Activated T-cell treated with anti-CD3 and anti-CD28 coated beads, Interleukin-2, amount 50 U/mL, for 72 hours (primary cell): ENCODE measurements around the gene SBNO2. TPM values are rescaled to one million over a fixed set of nuclear protein-coding genes. Genes with fewer than 3 reads are reported as not detected.
A peak's percentile ranks its signal among the peaks of the same experiment; 100 is the strongest.

Experiments
- ATAC-seq, 2 donors: fragments of 150-1000 bp; cut with Tn5 transposase; replicated peaks in 1 of 2; 2 replicates each; pipeline ENCODE4 v1.10.0; 2021; ENCODE audit warnings: moderate library complexity in 2 of 2, mild to moderate bottlenecking in 1 of 2
- DNase-seq, 2 donors: peaks; one replicate each; pipeline ENCODE4 v3.0.0; 2021 to 2022; ENCODE audit warnings: mixed read lengths in 1 of 2
- H3K27ac Mint-ChIP-seq: one replicate; pipeline ENCODE4 v1.8.0; 2022; ENCODE audit warnings: mild to moderate bottlenecking, moderate library complexity, mixed read lengths
- H3K27me3 Mint-ChIP-seq: one replicate; pipeline ENCODE4 v1.8.0; 2022; ENCODE audit warnings: low read depth, mixed read lengths
- H3K36me3 Mint-ChIP-seq, 2 donors: one replicate each; pipeline ENCODE4 v1.8.0; 2022; ENCODE audit warnings: mixed read lengths in 2 of 2, mild to moderate bottlenecking in 1 of 2; ENCODE audit not compliant: insufficient read depth in 2 of 2
- H3K4me1 Mint-ChIP-seq: one replicate; pipeline ENCODE4 v1.8.0; 2022; ENCODE audit warnings: low read depth, mixed read lengths
- H3K4me3 Mint-ChIP-seq, 2 donors: one replicate each; pipeline ENCODE4 v1.8.0; 2022; ENCODE audit warnings: mild to moderate bottlenecking in 2 of 2, mixed read lengths in 2 of 2, moderate library complexity in 2 of 2
- H3K9me3 Mint-ChIP-seq, 2 donors: one replicate each; pipeline ENCODE4 v1.8.0; 2022; ENCODE audit warnings: mixed read lengths in 2 of 2
- total RNA-seq, 2 donors: library from RNA; stranded (reverse); gene quantifications; one replicate each; pipeline ENCODE4 v1.2.3, GENCODE V29; 2022

The SBNO2 gene
- total RNA-seq, 2 donors from 2014 or later, result 142 to 146 TPM

DNA sequence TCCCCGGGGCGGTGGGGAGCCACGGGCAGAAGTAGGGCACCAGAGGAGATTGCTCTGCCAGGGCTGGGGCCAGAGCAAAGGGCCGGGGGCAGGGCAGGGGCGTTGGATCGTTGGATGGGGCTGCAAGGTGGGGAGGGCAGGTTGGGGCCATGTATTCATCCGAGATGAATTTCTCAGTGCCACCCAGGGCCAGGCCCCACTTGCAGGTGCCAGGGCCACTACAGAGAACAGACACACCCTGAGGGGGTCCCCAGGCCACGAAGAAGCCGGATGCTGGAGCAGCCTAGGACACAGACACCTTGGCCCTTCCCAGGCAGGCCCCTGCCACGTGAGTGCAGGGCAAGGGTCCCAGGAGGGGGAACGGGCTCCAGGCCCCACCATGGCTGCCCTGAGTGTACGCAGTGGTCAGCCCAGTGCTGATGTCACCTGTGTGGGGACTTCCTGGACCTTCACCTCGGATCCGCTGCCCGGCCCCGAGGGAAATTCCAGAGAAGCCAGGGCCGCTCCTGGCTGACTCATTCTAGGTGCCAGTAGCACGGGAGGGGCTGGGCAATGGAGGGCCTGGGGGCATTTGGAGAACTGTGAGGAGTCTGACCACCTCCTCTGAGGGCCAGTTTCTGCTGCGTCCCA is 9.6 kb upstream of the SBNO2 start:
- ATAC-seq (peak in 1 of 2 donors; percentile 42), DNase-seq (no peak)
- Mint-ChIP-seq H3K4me3 (no peak overlapping the region), H3K9me3 (no peaks in the 10 kb centered on the region), H3K36me3 (no peaks in the 10 kb centered on the region), H3K27ac (no peak overlapping the region), H3K27me3 (no peaks in the 10 kb centered on the region), H3K4me1 (peaks cover 16% of the 10 kb centered on the region)

GRCh38 chr19:1182727-1183126 is 8.7 kb upstream of the SBNO2 start:
- Mint-ChIP-seq H3K36me3 (no peaks in the 10 kb centered on the region), H3K4me3 (no peak overlapping the region), H3K4me1 (peaks cover 16% of the 10 kb centered on the region), H3K27ac (no peak overlapping the region), H3K27me3 (no peaks in the 10 kb centered on the region), H3K9me3 (no peaks in the 10 kb centered on the region)
- no peak for DNase-seq
- no peak for ATAC-seq

- Mint-ChIP-seq H3K36me3 (no peaks in the 10 kb centered on the region), H3K9me3 (no peaks in the 10 kb centered on the region), H3K4me3 (no peak overlapping the region), H3K27ac (no peak overlapping the region), H3K4me1 (peaks cover 16% of the 10 kb centered on the region), H3K27me3 (no peaks in the 10 kb centered on the region)
- DNase-seq (no peak), ATAC-seq (no peak)
Measured at GRCh38 chr19:1182068-1182467, 8.0 kb upstream of the SBNO2 start.

- Mint-ChIP-seq H3K27me3 (no peaks in the 10 kb centered on the region), H3K4me1 (peaks cover 16% of the 10 kb centered on the region), H3K9me3 (no peaks in the 10 kb centered on the region), H3K4me3 (no peak overlapping the region), H3K36me3 (no peaks in the 10 kb centered on the region), H3K27ac (no peak overlapping the region)
- ATAC-seq (no peak), DNase-seq (no peak)
Measured at GRCh38 chr19:1181606-1182005, 7.5 kb upstream of the SBNO2 start.

- H3K27me3 Mint-ChIP-seq, result no peaks in the 10 kb centered on the region
- DNase-seq, result no peak
- no peak overlapping the region for H3K27ac Mint-ChIP-seq
- ATAC-seq, result no peak
- H3K4me1 Mint-ChIP-seq, result peaks cover 23% of the 10 kb centered on the region
- no peak overlapping the region for H3K4me3 Mint-ChIP-seq
- no peaks in the 10 kb centered on the region for H3K9me3 Mint-ChIP-seq
- peaks cover 1 to 3% of the 10 kb centered on the region in 2 donors for H3K36me3 Mint-ChIP-seq
Measured at GRCh38 chr19:1177322-1178114, 3.5 kb upstream of the SBNO2 start.

DNA sequence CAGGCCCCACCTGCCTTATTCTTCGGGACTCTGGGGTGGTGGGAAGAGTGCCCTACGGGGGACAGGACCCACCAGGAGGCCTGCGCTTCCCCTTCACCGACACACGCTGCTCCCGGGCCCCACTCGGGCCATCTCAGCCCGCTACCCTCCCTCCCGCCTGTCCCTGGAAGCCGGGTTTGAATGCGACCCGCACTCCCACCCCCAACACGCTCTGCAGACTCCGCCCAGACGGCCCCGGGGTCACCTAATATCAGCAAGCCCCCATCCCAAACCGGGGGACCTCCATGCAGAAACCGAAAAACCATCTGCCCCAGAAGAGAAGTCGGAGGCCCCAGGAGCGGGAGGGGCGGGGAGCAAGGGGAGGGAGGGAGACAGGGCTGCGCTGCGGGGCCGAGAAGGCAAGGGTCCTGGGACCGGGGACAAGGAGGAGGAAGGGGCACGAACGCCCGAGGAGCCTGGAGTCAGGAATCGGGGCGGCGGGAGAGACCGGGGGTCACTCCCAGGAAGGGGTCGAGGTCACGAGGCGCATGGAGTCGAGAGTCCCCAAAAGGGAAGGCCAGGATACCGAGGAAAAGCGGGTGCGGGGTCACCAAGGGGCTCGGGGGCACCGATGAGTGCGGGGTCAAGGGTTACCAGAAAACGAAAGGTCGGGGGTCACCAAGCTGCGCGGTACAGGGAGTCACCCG is 766 bp downstream of the SBNO2 start:
- H3K9me3 Mint-ChIP-seq, result no peaks in the 10 kb centered on the region
- H3K4me3 Mint-ChIP-seq, result peak overlapping the region; percentile 92 to 94
- no peaks in the 10 kb centered on the region for H3K27me3 Mint-ChIP-seq
- DNase-seq (peak; percentile 18 to 25), ATAC-seq (peak; percentile 30 to 42)
- H3K4me1 Mint-ChIP-seq, result peaks cover 38% of the 10 kb centered on the region
- H3K36me3 Mint-ChIP-seq, result peaks cover 4% of the 10 kb centered on the region in 2 donors
- peak overlapping the region; percentile 94 for H3K27ac Mint-ChIP-seq

DNA sequence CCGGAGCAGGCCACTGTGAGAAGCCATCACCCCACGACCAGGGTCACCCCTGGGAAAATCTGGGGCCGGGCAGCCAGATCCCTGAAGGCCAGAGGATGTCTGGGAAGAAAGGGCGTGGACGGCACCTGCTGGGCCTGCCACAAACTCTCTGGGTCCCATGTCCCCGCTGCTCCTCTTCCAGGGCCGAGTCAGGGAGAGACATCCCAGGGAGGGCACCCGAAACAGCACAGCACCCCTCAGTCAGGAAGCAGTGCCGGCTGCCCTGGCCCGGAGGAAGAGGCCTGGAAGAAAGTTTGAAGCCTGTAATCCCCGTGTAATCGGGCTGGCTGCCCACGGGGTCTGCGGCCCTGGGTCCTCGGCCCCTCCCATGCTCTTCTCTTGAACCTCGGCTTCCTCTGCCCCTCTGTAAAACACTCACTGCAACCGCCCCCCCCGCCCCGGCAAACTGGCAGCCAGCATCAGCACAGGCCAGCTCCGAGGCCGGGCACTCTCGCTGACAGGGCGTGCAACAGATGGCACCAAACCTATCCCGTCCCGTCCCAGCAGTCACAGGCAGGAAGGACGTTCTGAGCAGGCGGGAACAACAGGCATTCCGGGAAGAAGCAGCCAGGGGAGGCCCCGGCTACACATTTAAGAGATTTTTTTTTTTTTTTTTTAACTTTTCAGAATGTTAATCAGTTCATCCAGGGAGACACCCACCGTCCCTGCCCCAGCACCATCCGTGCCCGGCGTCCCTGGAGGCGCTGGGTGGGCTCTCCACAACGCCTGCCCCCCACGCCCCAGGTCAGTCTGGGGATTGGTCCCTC is 1.5 kb downstream of the SBNO2 start:
- peaks cover 38% of the 10 kb centered on the region for H3K4me1 Mint-ChIP-seq
- no peak for DNase-seq
- peaks cover 4% of the 10 kb centered on the region in 2 donors for H3K36me3 Mint-ChIP-seq
- H3K27ac Mint-ChIP-seq, result peak overlapping the region; percentile 51
- peak overlapping the region; percentile 92 to 94 for H3K4me3 Mint-ChIP-seq
- ATAC-seq, result no peak
- no peaks in the 10 kb centered on the region for H3K27me3 Mint-ChIP-seq
- H3K9me3 Mint-ChIP-seq, result no peaks in the 10 kb centered on the region

DNA sequence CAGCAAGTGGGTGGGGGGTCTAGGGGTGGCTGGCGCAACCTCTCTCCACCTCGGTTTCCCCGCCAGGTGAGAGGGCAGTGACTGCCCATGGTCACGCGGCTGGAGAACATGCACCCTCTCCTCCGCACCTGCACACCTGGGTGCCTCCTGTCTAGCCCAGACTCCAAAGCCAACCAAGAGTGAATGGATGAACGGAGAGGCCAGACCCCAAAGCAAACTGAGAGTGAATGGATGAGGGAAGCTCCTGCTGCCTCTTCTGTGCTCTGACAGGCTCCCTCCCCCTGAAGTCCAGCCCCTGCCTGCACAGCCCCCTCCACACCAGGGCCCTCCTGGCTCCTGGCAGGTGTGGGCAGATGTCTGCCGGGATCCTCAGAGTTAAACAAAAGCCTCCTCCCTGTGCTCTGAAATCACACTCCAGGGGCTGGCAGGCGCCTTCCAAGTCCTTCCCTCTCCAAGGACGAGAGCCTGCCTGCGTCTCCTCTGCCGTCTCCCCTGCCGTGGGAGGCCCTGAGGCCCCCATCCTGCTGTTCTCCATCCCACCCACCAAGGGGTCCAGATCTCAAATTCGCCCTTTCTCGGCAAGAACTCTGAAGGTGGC is 2.2 kb downstream of the SBNO2 start:
- Mint-ChIP-seq H3K27me3 (no peaks in the 10 kb centered on the region), H3K27ac (no peak overlapping the region), H3K4me1 (peaks cover 38% of the 10 kb centered on the region), H3K4me3 (peak overlapping the region; percentile 92 to 94), H3K36me3 (peaks cover 4% of the 10 kb centered on the region in 2 donors), H3K9me3 (no peaks in the 10 kb centered on the region)
- ATAC-seq, result no peak
- DNase-seq, result no peak

DNA sequence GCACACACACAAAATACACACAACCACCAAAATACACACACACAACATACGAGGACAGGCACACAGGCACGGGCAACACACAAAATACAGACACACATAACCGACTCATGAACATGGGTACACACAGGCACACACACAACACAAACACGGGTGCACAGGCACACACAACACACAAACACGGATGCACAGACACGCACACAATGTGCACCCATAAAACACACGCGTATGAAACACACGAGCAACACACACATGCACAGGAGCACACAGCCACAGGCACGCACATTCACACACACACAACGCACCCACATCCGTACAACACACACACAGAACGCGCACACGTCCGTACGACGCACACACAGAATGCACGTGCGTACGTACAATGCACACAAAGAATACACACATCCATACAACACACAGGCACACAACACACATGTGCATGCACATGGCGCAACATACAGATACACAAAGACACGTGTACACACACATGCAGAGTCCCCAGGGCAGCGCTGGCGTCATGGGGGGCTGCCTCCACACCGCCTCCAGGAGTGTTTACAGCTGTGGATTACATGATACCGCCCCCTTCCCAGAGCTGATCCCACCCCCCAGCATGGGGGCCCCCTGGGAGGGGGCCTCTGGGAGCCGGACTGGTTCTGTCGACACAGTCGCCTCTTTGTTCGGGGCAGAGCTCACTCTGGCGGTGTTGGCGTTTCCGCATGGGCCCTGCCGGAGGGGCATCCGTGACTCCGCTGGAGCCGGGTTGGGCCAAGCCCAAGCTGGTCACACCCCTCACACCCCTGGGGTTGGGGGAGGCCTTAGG is 2.9 kb downstream of the SBNO2 start:
- no peak for DNase-seq
- no peaks in the 10 kb centered on the region for H3K27me3 Mint-ChIP-seq
- peaks cover 4% of the 10 kb centered on the region in 2 donors for H3K36me3 Mint-ChIP-seq
- peaks cover 38% of the 10 kb centered on the region for H3K4me1 Mint-ChIP-seq
- H3K27ac Mint-ChIP-seq, result no peak overlapping the region
- H3K4me3 Mint-ChIP-seq, result peak overlapping the region in 1 of 2 donors; percentile 3
- no peaks in the 10 kb centered on the region for H3K9me3 Mint-ChIP-seq
- no peak for ATAC-seq

- H3K4me1 Mint-ChIP-seq, result peaks cover 32% of the 10 kb centered on the region
- peaks cover 4% of the 10 kb centered on the region in 2 donors for H3K36me3 Mint-ChIP-seq
- no peak overlapping the region for H3K27ac Mint-ChIP-seq
- H3K9me3 Mint-ChIP-seq, result no peaks in the 10 kb centered on the region
- no peak overlapping the region for H3K4me3 Mint-ChIP-seq
- no peak for ATAC-seq
- no peaks in the 10 kb centered on the region for H3K27me3 Mint-ChIP-seq
- DNase-seq, result no peak
Measured at GRCh38 chr19:1169921-1170885, 3.9 kb downstream of the SBNO2 start.

DNA sequence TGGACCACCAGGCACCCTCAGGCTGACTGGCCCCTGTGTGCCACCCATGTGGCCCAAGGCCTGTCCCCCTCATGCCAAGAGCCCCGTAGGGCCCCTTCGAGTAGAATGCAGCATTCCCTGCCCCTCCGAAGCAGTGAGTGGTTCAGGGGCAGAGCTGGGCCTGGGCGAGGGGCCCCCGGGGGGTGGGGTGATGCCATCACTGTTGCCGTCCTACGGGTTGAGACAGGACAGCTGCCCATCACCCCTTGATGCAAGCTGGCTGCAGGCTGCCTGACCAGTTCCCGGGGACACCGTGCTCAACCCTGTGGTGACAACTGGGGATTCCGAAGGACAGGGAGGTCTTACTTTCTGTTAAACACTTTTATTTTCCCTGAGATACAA is 4.7 kb downstream of the SBNO2 start:
- Mint-ChIP-seq H3K9me3 (no peaks in the 10 kb centered on the region), H3K4me3 (no peak overlapping the region), H3K4me1 (peaks cover 24% of the 10 kb centered on the region), H3K27ac (no peak overlapping the region), H3K27me3 (no peaks in the 10 kb centered on the region), H3K36me3 (peaks cover 4% of the 10 kb centered on the region in 2 donors)
- ATAC-seq (no peak), DNase-seq (no peak)
